Coronary artery (tissue), 2 donors: Measurements from ENCODE around the gene BEST2.

Source experiments
- DNase-seq: peaks from one replicate; pipeline ENCODE4 v3.0.0-alpha.2; 2017; ENCODE audit warnings: low spot score
- H3K27ac ChIP-seq, 2 donors: fragments of 200-600 bp; sonication (generic); one replicate each; pipeline ENCODE4 v1.5.1; 2016 to 2019
- H3K4me3 ChIP-seq: fragments of 200-600 bp; sonication (generic); 2 replicates; pipeline ENCODE4 v1.5.1; 2016; ENCODE audit warnings: mild to moderate bottlenecking, moderate library complexity
- CTCF ChIP-seq: fragments of 200-600 bp; sonication (generic); IDR thresholded peaks from one replicate; pipeline ENCODE4 v1.5.1; 2019; ENCODE audit warnings: antibody characterized with exemption

The BEST2 gene

GRCh38 chr19:12806242-12807081 is 54.9 kb downstream of the BEST2 start, which contains the start of gene RNASEH2A:
RNASEH2A (plus strand) TSS chr19:12806584; CDS start chr19:12806674, 90 bp downstream.
- H3K27ac ChIP-seq = peak within 1 kb of the TSS; percentile 41 to 53
- no peak for TF ChIP-seq CTCF
- peak; percentile 88 for DNase-seq
- peak within 1 kb of the TSS; percentile 71 for H3K4me3 ChIP-seq
